HG02885 (cell line): ENCODE results near the gene TTC9B.

Source experiments
- ATAC-seq: cut with Tn5 transposase; IDR thresholded peaks from one replicate; pipeline ENCODE4 v1.9.1; 2021; ENCODE audit warnings: mild to moderate bottlenecking; ENCODE audit not compliant: unreplicated experiment, poor library complexity

TTC9B gene

GRCh38 chr19:40249781-40250180, 31.6 kb upstream of the TTC9B start:
- no peak for ATAC-seq

GRCh38 chr19:40249201-40249600, 31.0 kb upstream of the TTC9B start:
- no peak for ATAC-seq

GRCh38 chr19:40247735-40248262, 29.6 kb upstream of the TTC9B start:
- no peak for ATAC-seq

- no peak for ATAC-seq
Measured at GRCh38 chr19:40247178-40247577, 29.0 kb upstream of the TTC9B start.

GRCh38 chr19:40246292-40247073, 28.3 kb upstream of the TTC9B start:
- ATAC-seq: no peak

- no peak for ATAC-seq
Measured at GRCh38 chr19:40245506-40246128, 27.4 kb upstream of the TTC9B start.

GRCh38 chr19:40244579-40245317, 26.6 kb upstream of the TTC9B start:
- no peak for ATAC-seq

- no peak for ATAC-seq
Measured at GRCh38 chr19:40243181-40243580, 25.0 kb upstream of the TTC9B start.

GRCh38 chr19:40242480-40242879, 24.3 kb upstream of the TTC9B start:
- no peak for ATAC-seq

- no peak for ATAC-seq
Measured at GRCh38 chr19:40241809-40242384, 23.7 kb upstream of the TTC9B start.

GRCh38 chr19:40241125-40241808, 23.1 kb upstream of the TTC9B start:
- no peak for ATAC-seq

GRCh38 chr19:40240332-40240731, 22.1 kb upstream of the TTC9B start:
- no peak for ATAC-seq

- no peak for ATAC-seq
Measured at GRCh38 chr19:40239415-40240226, 21.4 kb upstream of the TTC9B start.

GRCh38 chr19:40238775-40239174, 20.6 kb upstream of the TTC9B start:
- ATAC-seq: no peak

GRCh38 chr19:40237791-40238190, 19.6 kb upstream of the TTC9B start:
- no peak for ATAC-seq

GRCh38 chr19:40236366-40236765, 18.2 kb upstream of the TTC9B start:
- no peak for ATAC-seq

GRCh38 chr19:40236026-40236355, 17.8 kb upstream of the TTC9B start:
- ATAC-seq: no peak

GRCh38 chr19:40235238-40236025, 17.2 kb upstream of the TTC9B start:
- ATAC-seq: no peak
